K562 (cell line): Measurements from ENCODE around the gene KNCN. TPM values are rescaled to one million over a fixed set of nuclear protein-coding genes. Genes with fewer than 3 reads are reported as not detected.

Experiments used
- ATAC-seq: fragments of 200-7000 bp; cut with Tn5 transposase; 3 replicates; pipeline ENCODE4 v1.9.1; 2020; ENCODE audit warnings: moderate library complexity
- BruUV-seq: library from RNA; stranded (reverse); fragments of 400-500 nt; replicated peaks from 2 replicates; lab custom pipeline; 2021; lab: Mats Ljungman, UMichigan
- CTCF ChIA-PET: fragments of 300-600 bp; formaldehyde crosslinking; extraction: SDS; loops from one replicate; lab custom pipeline; 2021; ENCODE audit warnings: low intra/inter-chr PET ratio; lab: Yijun Ruan, JAX
- POLR2A ChIA-PET: fragments of 300-600, 350-650 bp; sonication (Branson Sonifier 250); formaldehyde crosslinking; extraction: SDS; loops from one replicate; lab custom pipeline; 2021; ENCODE audit warnings: antibody characterized with exemption, inconsistent platforms; lab: Yijun Ruan, JAX
- DNase-seq, 4 experiments: peaks; one replicate each; pipeline versions ENCODE4 v3.0.0 to v3.0.0-alpha.2; 2011 to 2018; ENCODE audit warnings: low spot score in 3 of 4, mixed read lengths in 3 of 4; ENCODE audit errors: extremely low read depth in 1 of 4
- FAIRE-seq: peaks from 2 replicates; lab custom pipeline; 2011; peaks lifted over from hg19 to GRCh38; lab: Jason Lieb, UNC
- H2AFZ ChIP-seq: 2 replicates; pipeline ENCODE4 v1.6.0; 2011; ENCODE audit warnings: low read depth, low read length, control low read depth, inconsistent platforms
- H3K27ac ChIP-seq: fragments of 200-600 bp; 3 replicates; pipeline ENCODE4 v1.8.0; 2011; ENCODE audit warnings: low read depth, mild to moderate bottlenecking, control low read depth, inconsistent platforms, low read length, moderate library complexity, mixed read lengths; ENCODE audit errors: extremely low read depth
- H3K27me3 ChIP-seq, 2 experiments: fragments of 300-600 bp in 1 of 2; 2 replicates in 1 of 2; 3 replicates in 1 of 2; pipeline versions ENCODE4 v1.6.0 to v1.8.0; 2011; ENCODE audit warnings: inconsistent platforms in 2 of 2, low read length in 2 of 2, mild to moderate bottlenecking in 1 of 2, mixed read lengths in 1 of 2, moderate library complexity in 1 of 2; ENCODE audit not compliant: control insufficient read depth in 2 of 2, insufficient read depth in 2 of 2
- H3K36me3 ChIP-seq: fragments of 300-600 bp; 3 replicates; pipeline ENCODE4 v1.8.0; 2011; ENCODE audit warnings: mild to moderate bottlenecking, low read length, inconsistent platforms; ENCODE audit not compliant: control insufficient read depth, insufficient read depth
- H3K4me1 ChIP-seq, 2 experiments: fragments of 200-600 bp in 1 of 2; replicated peaks in 1 of 2; 2 replicates in 1 of 2; 3 replicates in 1 of 2; pipeline versions ENCODE4 v1.5.1 to v1.8.0; 2011; ENCODE audit warnings: inconsistent platforms in 2 of 2, low read length in 2 of 2, mild to moderate bottlenecking in 1 of 2, mixed read lengths in 1 of 2, moderate library complexity in 1 of 2; ENCODE audit not compliant: control insufficient read depth in 2 of 2, insufficient read depth in 2 of 2
- H3K4me2 ChIP-seq: 2 replicates; pipeline ENCODE4 v1.6.1; 2011; ENCODE audit warnings: low read length, control low read depth, inconsistent platforms, mixed read lengths; ENCODE audit not compliant: insufficient read depth
- H3K4me3 ChIP-seq: fragments of 200-600 bp; sonication (generic), shearing (Covaris generic); 2 replicates; pipeline ENCODE4 v1.5.1; 2016; ENCODE audit warnings: control low read depth, inconsistent platforms
- H3K79me2 ChIP-seq: fragments of 200-600 bp; 3 replicates; pipeline ENCODE4 v1.8.0; 2011; ENCODE audit warnings: low read length, inconsistent platforms; ENCODE audit not compliant: control insufficient read depth, insufficient read depth
- H3K9ac ChIP-seq, 2 experiments: 2 replicates each; pipeline versions ENCODE4 v1.6.0 to v1.6.1; 2011; ENCODE audit warnings: low read depth in 2 of 2, low read length in 2 of 2, control low read depth in 1 of 2, inconsistent platforms in 1 of 2, mild to moderate bottlenecking in 1 of 2, mixed read lengths in 1 of 2; ENCODE audit not compliant: insufficient read depth in 1 of 2
- H3K9me1 ChIP-seq: one replicate; pipeline ENCODE4 v1.6.0; 2011; ENCODE audit warnings: inconsistent platforms, mild to moderate bottlenecking, low read length, moderate library complexity; ENCODE audit not compliant: control insufficient read depth, insufficient read depth
- H3K9me3 ChIP-seq: replicated peaks from 2 replicates; pipeline ENCODE4 v1.5.1; 2011; ENCODE audit warnings: low read depth, low read length, inconsistent platforms; ENCODE audit not compliant: control insufficient read depth, insufficient read depth
- H4K20me1 ChIP-seq: replicated peaks from 2 replicates; pipeline ENCODE4 v1.6.1; 2011; ENCODE audit warnings: low read length, inconsistent platforms, mixed read lengths; ENCODE audit not compliant: control insufficient read depth, insufficient read depth
- ARID3A ChIP-seq: IDR thresholded peaks from 2 replicates; pipeline ENCODE4 v1.6.1; 2012; ENCODE audit warnings: low read depth, low read length, improper control_type of control experiment, borderline replicate concordance
- CREB5 ChIP-seq: fragments of 250-450 bp; sonication (Bioruptor Pico); IDR thresholded peaks from 2 replicates; pipeline ENCODE4 v1.5.0; 2020; ENCODE audit warnings: mild to moderate bottlenecking
- HLTF ChIP-seq: fragments of 450-650 bp; IDR thresholded peaks from 2 replicates; pipeline ENCODE4 v1.6.1; 2016
- HMG20A ChIP-seq: fragments of 450-650 bp; formaldehyde crosslinking; conservative IDR thresholded peaks from 2 replicates; pipeline ENCODE4 v1.4.0; 2020; ENCODE audit warnings: mild to moderate bottlenecking, mixed read lengths
- HNRNPLL ChIP-seq: fragments of 200-400 bp; formaldehyde crosslinking; IDR thresholded peaks from 2 replicates; pipeline ENCODE4 v1.6.1; 2017; ENCODE audit warnings: low read length, low read depth, mild to moderate bottlenecking; ENCODE audit not compliant: poor library complexity, severe bottlenecking
- ZBTB2 ChIP-seq: fragments of 450-650 bp; IDR thresholded peaks from 2 replicates; pipeline ENCODE4 v1.6.1; 2016; ENCODE audit warnings: antibody characterized with exemption
- ZNF318 ChIP-seq, 2 experiments: fragments of 450-650 bp; IDR thresholded peaks; 2 replicates each; pipeline ENCODE4 v1.6.1; 2016; ENCODE audit warnings: mild to moderate bottlenecking in 2 of 2, borderline replicate concordance in 1 of 2, low read depth in 1 of 2, moderate library complexity in 1 of 2
- ZNF589 ChIP-seq: fragments of 200-800 bp; sonication (Bioruptor generic); IDR thresholded peaks from 2 replicates; pipeline ENCODE4 v1.6.1; 2016; ENCODE audit warnings: low read depth, missing genetic modification characterization, missing compliant biosample characterization
- WGBS: fragments of 100-300 bp; shearing (Covaris generic); methylation state at CpG from one replicate; pipeline ENCODE4 v1.1.6; 2016; ENCODE audit warnings: low coverage, mixed read lengths; ENCODE audit not compliant: insufficient coverage; ENCODE audit errors: missing lambda C conversion rate; 5-methylcytosine and 5-hydroxymethylcytosine counted together
- in situ Hi-C: fragments of 300-500 bp; cut with MboI; formaldehyde crosslinking; loops from 4 replicates; pipeline ENCODE4 v1.15.0; 2018; ENCODE audit warnings: inconsistent platforms, mixed read lengths
- intact Hi-C: fragments of 100-400 bp; cut with micrococcal nuclease; formaldehyde crosslinking; loops from 2 replicates; pipeline ENCODE4 v1.14.2; 2022
- polyA plus RNA-seq, 8 experiments: library from polyadenylated mRNA; depleted of rRNA in 4 of 8; stranded (reverse) in 5 of 8; unstranded in 3 of 8; fragments of >200 nt; fragmentation: Nextera tagmentation in 2 of 8; fragmentation: Illumina TruSeq in 1 of 8; extraction: Ambion mirVana in 2 of 8; extraction: Trizol in 1 of 8; gene quantifications; 2 replicates each; pipeline versions ENCODE4 v1.2.1 to v1.2.3, GENCODE V29; 2011 to 2014; ENCODE audit warnings: inconsistent platforms in 1 of 8, missing spikeins in 1 of 8
- total RNA-seq, 7 experiments: library from RNA; depleted of rRNA in 6 of 7; stranded (reverse); fragments of >200 nt in 6 of 7; fragmentation: Illumina TruSeq in 2 of 7; extraction: Trizol in 2 of 7; gene quantifications; 2 replicates each; pipeline versions ENCODE4 v1.2.1 to v1.2.3, GENCODE V29; 2011 to 2021; ENCODE audit warnings: low replicate concordance in 1 of 7

KNCN gene
- total and polyA plus RNA-seq, 9 of the 15 experiments (the other 6 are each of a cell fraction or from before 2014, with no cell fraction given), result not detected

- POLR2A ChIA-PET, result interaction anchor here (0.7 to 1.4 kb wide), 4 partner anchors 17 to 143 kb away, joined by 3 to 4 read pairs (median 4); no protein-coding TSS in a partner anchor
- TF ChIP-seq HNRNPLL, result no peak
- TF ChIP-seq ZNF318 (IDR thresholded peaks at IDR 0.05; ENCODE audit: borderline replicate concordance in 1 of 2, low read depth in 1 of 2), result no peak
- TF ChIP-seq ZNF589 (CRISPR knock-in tag), result no peak
- no peak for TF ChIP-seq HMG20A (CRISPR knock-in tag)
- no peak for TF ChIP-seq HLTF
- no peak for TF ChIP-seq ARID3A
- TF ChIP-seq CREB5, result no peak
- no peak for TF ChIP-seq ZBTB2
Measured at GRCh38 chr1:46575300-46575699, 23.9 kb upstream of the KNCN start.

More at GRCh38 chr1:46575300-46575699, 23.9 kb upstream of the KNCN start:
- no peak overlapping the region for H2AFZ ChIP-seq
- H3K9me3 ChIP-seq, result no peaks in the 10 kb centered on the region
- H3K9ac ChIP-seq, result no peak overlapping the region
- peaks cover 0 to under 1% of the 10 kb centered on the region in 2 experiments; a peak in 3 of 5 replicates for H3K4me1 ChIP-seq
- H4K20me1 ChIP-seq, result no peaks in the 10 kb centered on the region
- in situ Hi-C loops (no loop called here), intact Hi-C loops (no loop called here)
- FAIRE-seq (no peak), ATAC-seq (no peak), DNase-seq (no peak)
- 63% methylated on average over 12 of the region's 12 CpGs for WGBS
- H3K9me1 ChIP-seq, result no peaks in the 10 kb centered on the region
- no TSS peak for BruUV-seq
- CTCF ChIA-PET, result no interaction called here
- no peak overlapping the region for H3K4me3 ChIP-seq
- no peak overlapping the region for H3K4me2 ChIP-seq
- no peaks in the 10 kb centered on the region for H3K79me2 ChIP-seq
- H3K27me3 ChIP-seq, result no peaks in the 10 kb centered on the region
- H3K36me3 ChIP-seq, result peaks cover 31% of the 10 kb centered on the region
- no peak overlapping the region for H3K27ac ChIP-seq
